Loucy (cell line): ENCODE data around the gene PTPRB.
"Not testable (repeated sequence)": the region's sequence is repeated elsewhere in the genome, so short reads cannot be mapped to it uniquely, and the experiment has no call there.

Experiments used
- H2AFZ ChIP-seq: fragments of 200-600 bp; sonication (generic); 2 replicates; pipeline ENCODE4 v1.6.0; 2016; ENCODE audit warnings: antibody characterized with exemption, mild to moderate bottlenecking, low read length, moderate library complexity
- H3F3A ChIP-seq: fragments of 200-600 bp; 2 replicates; pipeline ENCODE4 v1.6.0; 2016; ENCODE audit warnings: antibody characterized with exemption, low read depth, mild to moderate bottlenecking
- H3K27me3 ChIP-seq: fragments of 200-600 bp; sonication (generic); 2 replicates; pipeline ENCODE4 v1.6.1; 2014; ENCODE audit warnings: low read length, mild to moderate bottlenecking; ENCODE audit not compliant: insufficient read depth, poor library complexity, severe bottlenecking
- H3K36me3 ChIP-seq: fragments of 200-600 bp; sonication (generic); 2 replicates; pipeline ENCODE4 v1.6.1; 2016; ENCODE audit warnings: low read length; ENCODE audit not compliant: insufficient read depth
- H3K4me1 ChIP-seq: fragments of 200-600 bp; sonication (generic); 2 replicates; pipeline ENCODE4 v1.5.1; 2014; ENCODE audit warnings: low read length, mild to moderate bottlenecking; ENCODE audit not compliant: insufficient read depth, poor library complexity, severe bottlenecking
- H3K4me2 ChIP-seq: fragments of 200-600 bp; sonication (generic); 2 replicates; pipeline ENCODE4 v1.6.0; 2014; ENCODE audit warnings: antibody characterized with exemption, low read length, low read depth, mild to moderate bottlenecking; ENCODE audit not compliant: poor library complexity, severe bottlenecking
- H3K4me3 ChIP-seq: fragments of 200-600 bp; sonication (generic); 2 replicates; pipeline ENCODE4 v1.5.1; 2014; ENCODE audit warnings: low read length, mild to moderate bottlenecking, mixed read lengths; ENCODE audit not compliant: poor library complexity, severe bottlenecking
- H3K79me2 ChIP-seq: fragments of 200-600 bp; sonication (generic); 2 replicates; pipeline ENCODE4 v1.6.1; 2014; ENCODE audit warnings: low read length; ENCODE audit not compliant: insufficient read depth
- H3K9ac ChIP-seq: fragments of 200-600 bp; sonication (generic); 2 replicates; pipeline ENCODE4 v1.6.0; 2014; ENCODE audit warnings: mild to moderate bottlenecking, low read depth, low read length, moderate library complexity; ENCODE audit not compliant: poor library complexity, severe bottlenecking
- H3K9me2 ChIP-seq: fragments of 200-600 bp; sonication (generic); replicated peaks from 2 replicates; pipeline ENCODE4 v1.6.1; 2016; ENCODE audit warnings: low read depth, low read length, mixed read lengths
- H3K9me3 ChIP-seq: fragments of 200-600 bp; sonication (generic); 2 replicates; pipeline ENCODE4 v1.6.1; 2014; ENCODE audit warnings: mild to moderate bottlenecking, antibody characterized with exemption, low read length, low read depth; ENCODE audit not compliant: insufficient read depth
- H4K20me1 ChIP-seq: fragments of 200-600 bp; sonication (generic); 2 replicates; pipeline ENCODE4 v1.6.0; 2014; ENCODE audit warnings: antibody characterized with exemption, low read length, mild to moderate bottlenecking; ENCODE audit not compliant: insufficient read depth, poor library complexity, severe bottlenecking
- CTCF ChIP-seq: fragments of 200-600 bp; sonication (generic); conservative IDR thresholded peaks from 2 replicates; pipeline ENCODE4 v1.5.1; 2014; ENCODE audit warnings: mild to moderate bottlenecking, antibody characterized with exemption, low read length
- EZH2phosphoT487 ChIP-seq: fragments of 200-600 bp; IDR thresholded peaks from 2 replicates; pipeline ENCODE4 v1.6.1; 2018; ENCODE audit warnings: antibody characterized with exemption, mild to moderate bottlenecking, moderate library complexity, borderline replicate concordance

The PTPRB gene

DNA sequence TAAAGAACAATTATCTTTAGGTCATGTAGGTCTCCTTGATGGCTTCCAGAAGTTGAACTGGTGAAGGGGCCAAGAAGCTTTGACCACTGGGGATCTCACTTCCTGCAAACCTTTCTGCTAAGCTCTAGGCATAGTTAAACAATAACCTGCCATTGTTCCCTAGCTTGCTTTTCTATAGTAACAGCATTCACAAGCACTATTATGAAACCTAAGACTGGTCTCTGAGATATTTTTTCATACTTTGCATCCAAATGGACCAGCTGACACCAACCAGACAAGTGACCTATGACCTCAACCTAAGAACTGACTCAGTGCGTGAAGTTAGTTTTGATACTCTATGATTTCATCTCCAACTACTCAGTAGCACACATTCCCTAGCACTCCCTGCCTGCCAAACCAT lies 129.1 kb downstream of the PTPRB start:
- H2AFZ ChIP-seq: no peak overlapping the region
- no peaks in the 10 kb centered on the region for H3K9me3 ChIP-seq
- H3K4me3 ChIP-seq: no peak overlapping the region
- H3F3A ChIP-seq: no peaks in the 10 kb centered on the region
- no peak for TF ChIP-seq EZH2phosphoT487
- no peak for TF ChIP-seq CTCF
- H3K36me3 ChIP-seq: no peaks in the 10 kb centered on the region
- no peak overlapping the region for H3K9ac ChIP-seq
- no peak overlapping the region for H3K4me2 ChIP-seq
- H3K27me3 ChIP-seq: no peaks in the 10 kb centered on the region
- H3K4me1 ChIP-seq: no peaks in the 10 kb centered on the region
- H3K79me2 ChIP-seq: no peaks in the 10 kb centered on the region
- no peaks in the 10 kb centered on the region for H4K20me1 ChIP-seq
- no peaks in the 10 kb centered on the region for H3K9me2 ChIP-seq

GRCh38 chr12:70507442-70507841 lies 129.8 kb downstream of the PTPRB start:
- Histone ChIP-seq H3K4me2 (no peak overlapping the region), H2AFZ (no peak overlapping the region), H3K27me3 (no peaks in the 10 kb centered on the region), H3F3A (no peaks in the 10 kb centered on the region), H4K20me1 (no peaks in the 10 kb centered on the region), H3K9me3 (no peaks in the 10 kb centered on the region), H3K4me3 (no peak overlapping the region), H3K36me3 (no peaks in the 10 kb centered on the region), H3K9ac (no peak overlapping the region), H3K9me2 (no peaks in the 10 kb centered on the region), H3K4me1 (no peaks in the 10 kb centered on the region), H3K79me2 (no peaks in the 10 kb centered on the region)
- no peak for TF ChIP-seq CTCF
- no peak for TF ChIP-seq EZH2phosphoT487

GRCh38 chr12:70497508-70497907 lies 139.7 kb downstream of the PTPRB start:
- H3K4me2 ChIP-seq: no peak overlapping the region
- no peak overlapping the region for H3K9ac ChIP-seq
- no peaks in the 10 kb centered on the region for H3F3A ChIP-seq
- H4K20me1 ChIP-seq: no peaks in the 10 kb centered on the region
- no peaks in the 10 kb centered on the region for H3K4me1 ChIP-seq
- H3K4me3 ChIP-seq: no peak overlapping the region
- no peak overlapping the region for H2AFZ ChIP-seq
- H3K9me2 ChIP-seq: no peaks in the 10 kb centered on the region
- no peaks in the 10 kb centered on the region for H3K79me2 ChIP-seq
- no peaks in the 10 kb centered on the region for H3K27me3 ChIP-seq
- H3K9me3 ChIP-seq: no peaks in the 10 kb centered on the region
- TF ChIP-seq CTCF (no peak), EZH2phosphoT487 (no peak)
- H3K36me3 ChIP-seq: no peaks in the 10 kb centered on the region

DNA sequence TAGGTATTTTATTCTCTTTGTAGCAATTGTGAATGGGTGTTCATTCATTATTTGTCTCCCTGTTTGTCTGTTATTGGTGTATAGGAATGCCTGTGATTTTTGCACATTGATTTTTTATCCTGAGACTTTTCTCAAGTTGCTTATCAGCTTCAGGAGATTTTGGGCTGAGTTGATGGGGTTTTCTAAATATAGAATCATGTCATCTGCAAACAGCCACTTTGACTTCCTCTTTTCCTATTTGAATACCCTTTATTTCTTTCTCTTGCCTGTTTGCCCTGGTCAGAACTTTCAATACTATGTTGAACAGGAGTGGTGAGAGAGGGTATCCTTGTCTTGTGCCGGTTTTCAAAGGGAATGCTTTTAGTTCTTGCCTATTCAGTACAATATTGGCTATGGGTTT lies 144.3 kb downstream of the PTPRB start:
- not testable (repeated sequence) for H3K9me3 ChIP-seq, H4K20me1 ChIP-seq, H3K4me3 ChIP-seq, H3K36me3 ChIP-seq, H3K27me3 ChIP-seq, H2AFZ ChIP-seq, H3K79me2 ChIP-seq, H3K9ac ChIP-seq, H3K4me2 ChIP-seq, H3F3A ChIP-seq, H3K9me2 ChIP-seq, H3K4me1 ChIP-seq

GRCh38 chr12:70490928-70491327 lies 146.3 kb downstream of the PTPRB start:
- H3K4me1 ChIP-seq, H3K9me3 ChIP-seq, H3K4me2 ChIP-seq, H3K9ac ChIP-seq, H3K36me3 ChIP-seq, H3K9me2 ChIP-seq, H3K27me3 ChIP-seq, H3F3A ChIP-seq, H3K79me2 ChIP-seq, H2AFZ ChIP-seq, H4K20me1 ChIP-seq, H3K4me3 ChIP-seq: not testable (repeated sequence)
